HEK293 (cell line): Measurements from ENCODE around the gene FAM151B.

Experiments
- CTCF ChIA-PET: fragments of 350-600 bp; formaldehyde crosslinking; extraction: SDS; loops from one replicate; lab custom pipeline; 2021; ENCODE audit warnings: antibody characterized with exemption; lab: Yijun Ruan, JAX
- POLR2A ChIA-PET: fragments of 300-600 bp; formaldehyde crosslinking; extraction: SDS; loops from one replicate; lab custom pipeline; 2020; ENCODE audit warnings: antibody characterized with exemption, inconsistent platforms; lab: Yijun Ruan, JAX
- H3K27ac ChIP-seq: fragments of 200-500 bp; sonication (Bioruptor generic); 2 replicates; pipeline ENCODE4 v1.5.1; 2014; ENCODE audit warnings: low read depth, low read length, control low read depth, inconsistent platforms; ENCODE audit errors: extremely low read depth
- H3K36me3 ChIP-seq, 2 experiments: fragments of 200-500 bp in 1 of 2; sonication (Bioruptor generic) in 1 of 2; 1 replicate in 1 of 2; 2 replicates in 1 of 2; pipeline ENCODE4 v1.5.1; 2014 to 2017; ENCODE audit warnings: inconsistent platforms in 2 of 2, low read length in 2 of 2; ENCODE audit not compliant: control insufficient read depth in 2 of 2, insufficient read depth in 1 of 2
- H3K4me1 ChIP-seq: fragments of 200-500 bp; sonication (Bioruptor generic); 2 replicates; pipeline ENCODE4 v1.5.1; 2014; ENCODE audit warnings: mild to moderate bottlenecking, low read length, inconsistent platforms; ENCODE audit not compliant: control insufficient read depth, insufficient read depth
- H3K4me3 ChIP-seq: 2 replicates; pipeline ENCODE4 v1.5.1; 2011; ENCODE audit warnings: low read depth, mild to moderate bottlenecking, control low read depth, low read length, moderate library complexity
- H3K9me3 ChIP-seq: fragments of 200-500 bp; sonication (Bioruptor generic); 2 replicates; pipeline ENCODE4 v1.5.1; 2014; ENCODE audit warnings: low read depth, low read length, inconsistent platforms; ENCODE audit not compliant: control insufficient read depth, insufficient read depth
- EGR2 ChIP-seq: fragments of 450-650 bp; formaldehyde crosslinking; IDR thresholded peaks from 2 replicates; pipeline ENCODE4 v1.5.1; 2016; ENCODE audit warnings: low read depth, missing biosample characterization, missing genetic modification characterization
- OVOL3 ChIP-seq: fragments of 450-650 bp; formaldehyde crosslinking; IDR thresholded peaks from 2 replicates; pipeline ENCODE4 v1.5.1; 2016; ENCODE audit warnings: missing biosample characterization, missing genetic modification characterization
- ZBTB20 ChIP-seq: fragments of 450-650 bp; formaldehyde crosslinking; IDR thresholded peaks from 2 replicates; pipeline ENCODE4 v1.5.1; 2016; ENCODE audit warnings: missing biosample characterization, missing genetic modification characterization
- ZBTB44 ChIP-seq: fragments of 450-650 bp; IDR thresholded peaks from 2 replicates; pipeline ENCODE4 v1.5.1; 2018; ENCODE audit warnings: missing biosample characterization, mild to moderate bottlenecking, missing genetic modification characterization
- ZFP3 ChIP-seq: fragments of 450-650 bp; formaldehyde crosslinking; IDR thresholded peaks from 2 replicates; pipeline ENCODE4 v1.5.1; 2016; ENCODE audit warnings: low read depth, missing biosample characterization, missing genetic modification characterization
- ZNF174 ChIP-seq: fragments of 450-650 bp; formaldehyde crosslinking; IDR thresholded peaks from 2 replicates; pipeline ENCODE4 v1.5.0; 2017; ENCODE audit warnings: missing biosample characterization, mild to moderate bottlenecking, missing genetic modification characterization
- ZNF19 ChIP-seq: fragments of 450-650 bp; formaldehyde crosslinking; IDR thresholded peaks from 2 replicates; pipeline ENCODE4; 2016; ENCODE audit warnings: missing biosample characterization, missing genetic modification characterization, low read depth
- ZNF354C ChIP-seq: fragments of 450-650 bp; formaldehyde crosslinking; IDR thresholded peaks from 2 replicates; pipeline ENCODE4 v1.5.1; 2016; ENCODE audit warnings: missing biosample characterization, missing genetic modification characterization, low read depth, borderline replicate concordance
- ZNF416 ChIP-seq: fragments of 450-650 bp; formaldehyde crosslinking; IDR thresholded peaks from 2 replicates; pipeline ENCODE4 v1.5.1; 2016; ENCODE audit warnings: missing biosample characterization, missing genetic modification characterization
- ZNF433 ChIP-seq: fragments of 450-650 bp; formaldehyde crosslinking; IDR thresholded peaks from 2 replicates; pipeline ENCODE4 v1.5.1; 2016; ENCODE audit warnings: missing biosample characterization, missing genetic modification characterization, low read depth
- ZNF473 ChIP-seq: fragments of 450-650 bp; formaldehyde crosslinking; IDR thresholded peaks from 2 replicates; pipeline ENCODE4 v1.5.1; 2017; ENCODE audit warnings: missing biosample characterization, missing genetic modification characterization
- ZNF501 ChIP-seq: fragments of 450-650 bp; formaldehyde crosslinking; IDR thresholded peaks from 2 replicates; pipeline ENCODE4 v1.5.1; 2016; ENCODE audit warnings: missing biosample characterization, missing genetic modification characterization
- ZNF549 ChIP-seq: fragments of 450-650 bp; IDR thresholded peaks from 2 replicates; pipeline ENCODE4 v1.5.1; 2018; ENCODE audit warnings: missing biosample characterization, missing genetic modification characterization, mild to moderate bottlenecking, inconsistent platforms, moderate library complexity
- ZNF558 ChIP-seq: fragments of 450-650 bp; formaldehyde crosslinking; IDR thresholded peaks from 2 replicates; pipeline ENCODE4 v1.5.1; 2016; ENCODE audit warnings: missing biosample characterization, missing genetic modification characterization
- ZNF626 ChIP-seq: fragments of 450-650 bp; sonication (Bioruptor Pico); formaldehyde crosslinking; IDR thresholded peaks from 2 replicates; pipeline ENCODE4 v1.5.1; 2018; ENCODE audit warnings: missing biosample characterization, missing genetic modification characterization, inconsistent platforms
- ZNF654 ChIP-seq: fragments of 450-650 bp; formaldehyde crosslinking; IDR thresholded peaks from 2 replicates; pipeline ENCODE4 v1.5.1; 2016; ENCODE audit warnings: low read depth, missing biosample characterization, missing genetic modification characterization
- ZNF677 ChIP-seq: fragments of 450-650 bp; IDR thresholded peaks from 2 replicates; pipeline ENCODE4 v1.5.0; 2018; ENCODE audit warnings: missing biosample characterization, mild to moderate bottlenecking, missing genetic modification characterization, moderate library complexity
- ZSCAN23 ChIP-seq: fragments of 450-650 bp; formaldehyde crosslinking; IDR thresholded peaks from 2 replicates; pipeline ENCODE4 v1.5.1; 2016; ENCODE audit warnings: missing biosample characterization, missing genetic modification characterization
- TF ChIP-seq, protein P1 (sequence below): fragments of 450-650 bp; formaldehyde crosslinking; IDR thresholded peaks from 2 replicates; pipeline ENCODE4 v1.5.1; 2016; ENCODE audit warnings: missing biosample characterization, missing genetic modification characterization, borderline replicate concordance

The FAM151B gene

DNA sequence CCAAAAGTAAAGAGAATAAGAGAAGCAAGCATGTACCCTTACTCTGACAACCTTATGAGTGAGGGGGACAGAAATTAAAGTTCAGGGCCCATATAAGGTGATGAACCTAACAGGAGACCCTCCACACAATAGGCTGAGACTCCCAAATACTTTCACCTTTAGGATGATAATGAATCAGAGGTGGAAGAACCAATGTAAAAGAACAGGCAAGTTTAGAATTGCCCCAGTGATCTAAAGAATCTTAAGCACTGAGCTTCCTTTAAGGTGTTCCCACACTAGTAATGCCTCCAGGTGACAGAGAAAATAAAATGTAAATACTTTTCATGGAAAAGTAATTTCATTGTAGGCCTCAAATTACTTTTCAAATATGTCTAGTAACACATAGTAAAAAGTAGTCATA is 8.2 kb upstream of the FAM151B start:
- CTCF ChIA-PET = interaction anchor here (0.7 to 2.6 kb wide), 2 partner anchors 12 to 759 kb away, joined by 4 to 12 read pairs; no protein-coding TSS in a partner anchor
- TF ChIP-seq OVOL3 (no peak), EGR2 (tag by site-specific recombination) (no peak), ZNF19 (tag by site-specific recombination) (no peak), ZNF677 (tag by site-specific recombination) (no peak), ZSCAN23 (no peak), ZFP3 (tag by site-specific recombination) (no peak), ZBTB20 (tag by site-specific recombination) (no peak), ZNF354C (tag by site-specific recombination) (no peak), ZNF174 (tag by site-specific recombination) (no peak), ZNF501 (no peak), ZBTB44 (tag by site-specific recombination) (no peak), ZNF654 (tag by site-specific recombination) (no peak), ZNF473 (tag by site-specific recombination) (no peak), ZNF416 (no peak), ZNF549 (tag by site-specific recombination) (no peak), ZNF433 (no peak)
- TF ChIP-seq, protein P1, sequence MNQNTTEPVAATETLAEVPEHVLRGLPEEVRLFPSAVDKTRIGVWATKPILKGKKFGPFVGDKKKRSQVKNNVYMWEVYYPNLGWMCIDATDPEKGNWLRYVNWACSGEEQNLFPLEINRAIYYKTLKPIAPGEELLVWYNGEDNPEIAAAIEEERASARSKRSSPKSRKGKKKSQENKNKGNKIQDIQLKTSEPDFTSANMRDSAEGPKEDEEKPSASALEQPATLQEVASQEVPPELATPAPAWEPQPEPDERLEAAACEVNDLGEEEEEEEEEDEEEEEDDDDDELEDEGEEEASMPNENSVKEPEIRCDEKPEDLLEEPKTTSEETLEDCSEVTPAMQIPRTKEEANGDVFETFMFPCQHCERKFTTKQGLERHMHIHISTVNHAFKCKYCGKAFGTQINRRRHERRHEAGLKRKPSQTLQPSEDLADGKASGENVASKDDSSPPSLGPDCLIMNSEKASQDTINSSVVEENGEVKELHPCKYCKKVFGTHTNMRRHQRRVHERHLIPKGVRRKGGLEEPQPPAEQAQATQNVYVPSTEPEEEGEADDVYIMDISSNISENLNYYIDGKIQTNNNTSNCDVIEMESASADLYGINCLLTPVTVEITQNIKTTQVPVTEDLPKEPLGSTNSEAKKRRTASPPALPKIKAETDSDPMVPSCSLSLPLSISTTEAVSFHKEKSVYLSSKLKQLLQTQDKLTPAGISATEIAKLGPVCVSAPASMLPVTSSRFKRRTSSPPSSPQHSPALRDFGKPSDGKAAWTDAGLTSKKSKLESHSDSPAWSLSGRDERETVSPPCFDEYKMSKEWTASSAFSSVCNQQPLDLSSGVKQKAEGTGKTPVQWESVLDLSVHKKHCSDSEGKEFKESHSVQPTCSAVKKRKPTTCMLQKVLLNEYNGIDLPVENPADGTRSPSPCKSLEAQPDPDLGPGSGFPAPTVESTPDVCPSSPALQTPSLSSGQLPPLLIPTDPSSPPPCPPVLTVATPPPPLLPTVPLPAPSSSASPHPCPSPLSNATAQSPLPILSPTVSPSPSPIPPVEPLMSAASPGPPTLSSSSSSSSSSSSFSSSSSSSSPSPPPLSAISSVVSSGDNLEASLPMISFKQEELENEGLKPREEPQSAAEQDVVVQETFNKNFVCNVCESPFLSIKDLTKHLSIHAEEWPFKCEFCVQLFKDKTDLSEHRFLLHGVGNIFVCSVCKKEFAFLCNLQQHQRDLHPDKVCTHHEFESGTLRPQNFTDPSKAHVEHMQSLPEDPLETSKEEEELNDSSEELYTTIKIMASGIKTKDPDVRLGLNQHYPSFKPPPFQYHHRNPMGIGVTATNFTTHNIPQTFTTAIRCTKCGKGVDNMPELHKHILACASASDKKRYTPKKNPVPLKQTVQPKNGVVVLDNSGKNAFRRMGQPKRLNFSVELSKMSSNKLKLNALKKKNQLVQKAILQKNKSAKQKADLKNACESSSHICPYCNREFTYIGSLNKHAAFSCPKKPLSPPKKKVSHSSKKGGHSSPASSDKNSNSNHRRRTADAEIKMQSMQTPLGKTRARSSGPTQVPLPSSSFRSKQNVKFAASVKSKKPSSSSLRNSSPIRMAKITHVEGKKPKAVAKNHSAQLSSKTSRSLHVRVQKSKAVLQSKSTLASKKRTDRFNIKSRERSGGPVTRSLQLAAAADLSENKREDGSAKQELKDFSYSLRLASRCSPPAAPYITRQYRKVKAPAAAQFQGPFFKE (tag by site-specific recombination) = no peak
- no peaks in the 10 kb centered on the region for H3K4me1 ChIP-seq
- POLR2A ChIA-PET = no interaction called here
- H3K27ac ChIP-seq = no peak overlapping the region
- no peaks in the 10 kb centered on the region for H3K9me3 ChIP-seq
- H3K36me3 ChIP-seq = peaks cover 38 to 46% of the 10 kb centered on the region in 2 experiments
- no peak overlapping the region for H3K4me3 ChIP-seq

DNA sequence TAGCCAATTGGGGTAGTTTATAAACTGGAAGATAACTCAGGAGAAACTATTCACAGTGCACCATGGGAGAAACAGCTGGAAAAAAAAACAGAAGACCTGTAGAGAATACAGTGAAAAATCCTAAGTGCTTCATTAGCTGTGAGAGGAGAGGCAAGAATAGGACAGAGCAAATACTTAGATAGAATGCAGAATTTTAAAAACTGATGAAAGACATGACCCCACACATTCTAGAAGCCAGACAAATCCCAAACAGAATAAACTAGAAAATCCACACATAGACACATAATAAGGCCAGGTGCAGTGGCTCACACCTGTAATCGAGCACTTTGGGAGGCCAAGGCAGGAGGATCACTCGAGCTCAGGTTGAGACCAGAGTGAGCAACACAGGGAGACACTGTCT is 7.5 kb upstream of the FAM151B start:
- ChIA-PET CTCF (interaction anchor here (2.2 to 2.6 kb wide), 2 partner anchors 13 to 108 kb away, joined by 6 to 12 read pairs; no protein-coding TSS in a partner anchor), POLR2A (no interaction called here)
- no peaks in the 10 kb centered on the region for H3K4me1 ChIP-seq
- TF ChIP-seq ZNF558 (tag by site-specific recombination) (peak; percentile 99), ZNF626 (tag by site-specific recombination) (no peak)
- TF ChIP-seq, all 188 proteins: peak for 1
- Histone ChIP-seq H3K4me3 (no peak overlapping the region), H3K36me3 (peaks cover 32 to 45% of the 10 kb centered on the region in 2 experiments), H3K9me3 (no peaks in the 10 kb centered on the region), H3K27ac (no peak overlapping the region)
